Loucy (cell line): Measurements from ENCODE around the gene CYSTM1.

Experiments used
- H2AFZ ChIP-seq: fragments of 200-600 bp; sonication (generic); 2 replicates; pipeline ENCODE4 v1.6.0; 2016; ENCODE audit warnings: antibody characterized with exemption, mild to moderate bottlenecking, low read length, moderate library complexity
- H3F3A ChIP-seq: fragments of 200-600 bp; 2 replicates; pipeline ENCODE4 v1.6.0; 2016; ENCODE audit warnings: antibody characterized with exemption, low read depth, mild to moderate bottlenecking
- H3K27me3 ChIP-seq: fragments of 200-600 bp; sonication (generic); 2 replicates; pipeline ENCODE4 v1.6.1; 2014; ENCODE audit warnings: low read length, mild to moderate bottlenecking; ENCODE audit not compliant: insufficient read depth, poor library complexity, severe bottlenecking
- H3K36me3 ChIP-seq: fragments of 200-600 bp; sonication (generic); 2 replicates; pipeline ENCODE4 v1.6.1; 2016; ENCODE audit warnings: low read length; ENCODE audit not compliant: insufficient read depth
- H3K4me1 ChIP-seq: fragments of 200-600 bp; sonication (generic); 2 replicates; pipeline ENCODE4 v1.5.1; 2014; ENCODE audit warnings: low read length, mild to moderate bottlenecking; ENCODE audit not compliant: insufficient read depth, poor library complexity, severe bottlenecking
- H3K4me2 ChIP-seq: fragments of 200-600 bp; sonication (generic); 2 replicates; pipeline ENCODE4 v1.6.0; 2014; ENCODE audit warnings: antibody characterized with exemption, low read length, low read depth, mild to moderate bottlenecking; ENCODE audit not compliant: poor library complexity, severe bottlenecking
- H3K4me3 ChIP-seq: fragments of 200-600 bp; sonication (generic); 2 replicates; pipeline ENCODE4 v1.5.1; 2014; ENCODE audit warnings: low read length, mild to moderate bottlenecking, mixed read lengths; ENCODE audit not compliant: poor library complexity, severe bottlenecking
- H3K79me2 ChIP-seq: fragments of 200-600 bp; sonication (generic); 2 replicates; pipeline ENCODE4 v1.6.1; 2014; ENCODE audit warnings: low read length; ENCODE audit not compliant: insufficient read depth
- H3K9ac ChIP-seq: fragments of 200-600 bp; sonication (generic); 2 replicates; pipeline ENCODE4 v1.6.0; 2014; ENCODE audit warnings: mild to moderate bottlenecking, low read depth, low read length, moderate library complexity; ENCODE audit not compliant: poor library complexity, severe bottlenecking
- H3K9me2 ChIP-seq: fragments of 200-600 bp; sonication (generic); replicated peaks from 2 replicates; pipeline ENCODE4 v1.6.1; 2016; ENCODE audit warnings: low read depth, low read length, mixed read lengths
- H3K9me3 ChIP-seq: fragments of 200-600 bp; sonication (generic); 2 replicates; pipeline ENCODE4 v1.6.1; 2014; ENCODE audit warnings: mild to moderate bottlenecking, antibody characterized with exemption, low read length, low read depth; ENCODE audit not compliant: insufficient read depth
- H4K20me1 ChIP-seq: fragments of 200-600 bp; sonication (generic); 2 replicates; pipeline ENCODE4 v1.6.0; 2014; ENCODE audit warnings: antibody characterized with exemption, low read length, mild to moderate bottlenecking; ENCODE audit not compliant: insufficient read depth, poor library complexity, severe bottlenecking
- EZH2phosphoT487 ChIP-seq: fragments of 200-600 bp; IDR thresholded peaks from 2 replicates; pipeline ENCODE4 v1.6.1; 2018; ENCODE audit warnings: antibody characterized with exemption, mild to moderate bottlenecking, moderate library complexity, borderline replicate concordance
- TF ChIP-seq, protein P1 (sequence below): fragments of 200-600 bp; sonication (generic); conservative IDR thresholded peaks from 2 replicates; pipeline ENCODE4 v1.5.1; 2014; ENCODE audit warnings: mild to moderate bottlenecking, antibody characterized with exemption, low read length

CYSTM1 gene

GRCh38 chr5:140159014-140159927, 15.7 kb upstream of the CYSTM1 start:
- no peaks in the 10 kb centered on the region for H3K4me1 ChIP-seq
- H3K27me3 ChIP-seq = no peaks in the 10 kb centered on the region
- H4K20me1 ChIP-seq = no peaks in the 10 kb centered on the region
- TF ChIP-seq, protein P1, sequence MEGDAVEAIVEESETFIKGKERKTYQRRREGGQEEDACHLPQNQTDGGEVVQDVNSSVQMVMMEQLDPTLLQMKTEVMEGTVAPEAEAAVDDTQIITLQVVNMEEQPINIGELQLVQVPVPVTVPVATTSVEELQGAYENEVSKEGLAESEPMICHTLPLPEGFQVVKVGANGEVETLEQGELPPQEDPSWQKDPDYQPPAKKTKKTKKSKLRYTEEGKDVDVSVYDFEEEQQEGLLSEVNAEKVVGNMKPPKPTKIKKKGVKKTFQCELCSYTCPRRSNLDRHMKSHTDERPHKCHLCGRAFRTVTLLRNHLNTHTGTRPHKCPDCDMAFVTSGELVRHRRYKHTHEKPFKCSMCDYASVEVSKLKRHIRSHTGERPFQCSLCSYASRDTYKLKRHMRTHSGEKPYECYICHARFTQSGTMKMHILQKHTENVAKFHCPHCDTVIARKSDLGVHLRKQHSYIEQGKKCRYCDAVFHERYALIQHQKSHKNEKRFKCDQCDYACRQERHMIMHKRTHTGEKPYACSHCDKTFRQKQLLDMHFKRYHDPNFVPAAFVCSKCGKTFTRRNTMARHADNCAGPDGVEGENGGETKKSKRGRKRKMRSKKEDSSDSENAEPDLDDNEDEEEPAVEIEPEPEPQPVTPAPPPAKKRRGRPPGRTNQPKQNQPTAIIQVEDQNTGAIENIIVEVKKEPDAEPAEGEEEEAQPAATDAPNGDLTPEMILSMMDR = no peak
- no peak for TF ChIP-seq EZH2phosphoT487
- no peaks in the 10 kb centered on the region for H3K9me2 ChIP-seq
- H3K9ac ChIP-seq = no peak overlapping the region
- no peaks in the 10 kb centered on the region for H3K36me3 ChIP-seq
- H3K9me3 ChIP-seq = no peaks in the 10 kb centered on the region
- H3K4me2 ChIP-seq = no peak overlapping the region
- H3K4me3 ChIP-seq = no peak overlapping the region
- H2AFZ ChIP-seq = no peak overlapping the region
- no peaks in the 10 kb centered on the region for H3K79me2 ChIP-seq
- H3F3A ChIP-seq = no peaks in the 10 kb centered on the region

GRCh38 chr5:140162275-140162674, 12.7 kb upstream of the CYSTM1 start:
- H2AFZ ChIP-seq = no peak overlapping the region
- H3K9me3 ChIP-seq = no peaks in the 10 kb centered on the region
- H3K9me2 ChIP-seq = no peaks in the 10 kb centered on the region
- H3K4me1 ChIP-seq = no peaks in the 10 kb centered on the region
- H3K27me3 ChIP-seq = no peaks in the 10 kb centered on the region
- no peak overlapping the region for H3K4me3 ChIP-seq
- TF ChIP-seq EZH2phosphoT487 = no peak
- TF ChIP-seq, protein P1 = no peak
- no peak overlapping the region for H3K9ac ChIP-seq
- no peaks in the 10 kb centered on the region for H4K20me1 ChIP-seq
- no peak overlapping the region for H3K4me2 ChIP-seq
- H3K36me3 ChIP-seq = no peaks in the 10 kb centered on the region
- H3F3A ChIP-seq = no peaks in the 10 kb centered on the region
- H3K79me2 ChIP-seq = no peaks in the 10 kb centered on the region

- H3K9ac ChIP-seq = no peak overlapping the region
- no peaks in the 10 kb centered on the region for H3K36me3 ChIP-seq
Observed at GRCh38 chr5:140162781-140163180, 12.2 kb upstream of the CYSTM1 start.

More at GRCh38 chr5:140162781-140163180, 12.2 kb upstream of the CYSTM1 start:
- Histone ChIP-seq H3F3A (no peaks in the 10 kb centered on the region), H3K4me1 (no peaks in the 10 kb centered on the region), H2AFZ (no peak overlapping the region), H3K79me2 (no peaks in the 10 kb centered on the region), H3K9me3 (no peaks in the 10 kb centered on the region), H3K4me3 (no peak overlapping the region), H4K20me1 (no peaks in the 10 kb centered on the region), H3K9me2 (no peaks in the 10 kb centered on the region), H3K27me3 (no peaks in the 10 kb centered on the region), H3K4me2 (no peak overlapping the region)
- TF ChIP-seq, protein P1 = no peak
- TF ChIP-seq EZH2phosphoT487 = no peak
